ENCODE data around the gene GPRC5B.

DNA sequence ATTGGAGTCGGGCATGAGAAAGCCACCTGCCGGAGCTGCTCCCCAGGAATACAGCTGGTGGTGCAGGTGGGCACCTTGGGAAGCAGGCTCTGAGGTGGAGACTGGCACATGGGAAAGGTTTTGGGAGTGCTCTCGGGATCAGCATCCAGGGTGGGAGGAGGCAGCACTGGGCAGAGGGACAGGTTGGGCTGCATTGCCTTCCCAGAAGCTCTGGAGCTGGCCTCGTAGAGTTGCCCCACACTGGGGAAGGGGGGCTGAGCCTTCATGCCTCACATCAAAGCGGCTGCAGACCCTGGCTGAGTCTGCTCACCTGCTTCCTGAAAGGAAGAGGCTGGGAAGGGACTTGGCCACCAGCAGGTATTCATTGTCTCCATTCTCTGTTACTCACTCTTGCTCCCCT lies 13.5 kb upstream of the GPRC5B start:
- TF ChIP-seq, protein P1, sequence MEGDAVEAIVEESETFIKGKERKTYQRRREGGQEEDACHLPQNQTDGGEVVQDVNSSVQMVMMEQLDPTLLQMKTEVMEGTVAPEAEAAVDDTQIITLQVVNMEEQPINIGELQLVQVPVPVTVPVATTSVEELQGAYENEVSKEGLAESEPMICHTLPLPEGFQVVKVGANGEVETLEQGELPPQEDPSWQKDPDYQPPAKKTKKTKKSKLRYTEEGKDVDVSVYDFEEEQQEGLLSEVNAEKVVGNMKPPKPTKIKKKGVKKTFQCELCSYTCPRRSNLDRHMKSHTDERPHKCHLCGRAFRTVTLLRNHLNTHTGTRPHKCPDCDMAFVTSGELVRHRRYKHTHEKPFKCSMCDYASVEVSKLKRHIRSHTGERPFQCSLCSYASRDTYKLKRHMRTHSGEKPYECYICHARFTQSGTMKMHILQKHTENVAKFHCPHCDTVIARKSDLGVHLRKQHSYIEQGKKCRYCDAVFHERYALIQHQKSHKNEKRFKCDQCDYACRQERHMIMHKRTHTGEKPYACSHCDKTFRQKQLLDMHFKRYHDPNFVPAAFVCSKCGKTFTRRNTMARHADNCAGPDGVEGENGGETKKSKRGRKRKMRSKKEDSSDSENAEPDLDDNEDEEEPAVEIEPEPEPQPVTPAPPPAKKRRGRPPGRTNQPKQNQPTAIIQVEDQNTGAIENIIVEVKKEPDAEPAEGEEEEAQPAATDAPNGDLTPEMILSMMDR (conservative IDR thresholded peaks at IDR 0.05 in 1 of 2, IDR thresholded peaks at IDR 0.05 in 1 of 2; ENCODE audit: low read depth in 1 of 2, low read length in 2 of 2): no peak
- no peak for TF ChIP-seq EZH2 (IDR thresholded peaks at IDR 0.05; ENCODE audit: low read length, missing control alignments)
